ENCODE data around the gene GGN.

The GGN gene

DNA sequence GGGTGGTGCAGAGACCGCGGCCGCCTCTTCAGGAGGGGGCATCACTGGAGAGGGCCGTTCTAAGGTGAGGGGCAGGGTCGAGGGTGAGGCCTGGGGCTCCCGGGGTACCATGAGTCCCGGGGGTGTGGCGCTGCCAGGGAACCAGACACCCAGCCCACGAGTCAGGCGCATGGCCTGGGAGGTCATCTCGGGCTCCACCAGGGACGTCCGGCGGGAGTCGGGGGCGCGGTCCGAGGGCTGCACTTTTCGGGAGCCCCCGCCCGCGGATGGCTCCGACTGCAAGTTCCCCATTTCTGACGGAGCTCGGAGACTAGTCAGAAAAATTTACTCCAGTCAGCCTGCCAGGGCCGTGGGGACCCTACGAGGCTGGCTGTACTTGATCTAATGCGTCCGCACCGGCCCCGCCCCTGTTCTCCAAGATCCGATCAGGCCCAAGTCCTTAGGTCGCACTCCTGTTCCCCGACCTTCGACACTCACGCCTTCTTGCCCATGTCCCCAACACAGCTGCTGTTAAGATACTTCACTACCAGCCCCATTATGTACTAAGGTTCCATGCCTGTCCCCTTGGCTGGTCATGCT, 774 bp downstream of the GGN start:
- Histone ChIP-seq H3K27me3 (ENCODE audit: control insufficient read depth, insufficient read depth, low read length, poor library complexity, severe bottlenecking) (peaks cover 43% of the 10 kb centered on the region), H3K4me3 (ENCODE audit: insufficient read depth, low read depth, low read length) (peak overlapping the region; percentile 70), H3K36me3 (ENCODE audit: control insufficient read depth, insufficient read depth, low read length) (peaks cover 4% of the 10 kb centered on the region), H3K4me1 (ENCODE audit: control insufficient read depth, insufficient read depth, low read length) (peaks cover 2% of the 10 kb centered on the region), H3K27ac (ENCODE audit: insufficient read depth, low read depth, low read length, poor library complexity, severe bottlenecking) (no peak overlapping the region), H3K9me3 (ENCODE audit: control insufficient read depth, low read length) (no peaks in the 10 kb centered on the region)
- WGBS, 2 experiments = 45% methylated on average over 36 of the region's 36 CpGs

DNA sequence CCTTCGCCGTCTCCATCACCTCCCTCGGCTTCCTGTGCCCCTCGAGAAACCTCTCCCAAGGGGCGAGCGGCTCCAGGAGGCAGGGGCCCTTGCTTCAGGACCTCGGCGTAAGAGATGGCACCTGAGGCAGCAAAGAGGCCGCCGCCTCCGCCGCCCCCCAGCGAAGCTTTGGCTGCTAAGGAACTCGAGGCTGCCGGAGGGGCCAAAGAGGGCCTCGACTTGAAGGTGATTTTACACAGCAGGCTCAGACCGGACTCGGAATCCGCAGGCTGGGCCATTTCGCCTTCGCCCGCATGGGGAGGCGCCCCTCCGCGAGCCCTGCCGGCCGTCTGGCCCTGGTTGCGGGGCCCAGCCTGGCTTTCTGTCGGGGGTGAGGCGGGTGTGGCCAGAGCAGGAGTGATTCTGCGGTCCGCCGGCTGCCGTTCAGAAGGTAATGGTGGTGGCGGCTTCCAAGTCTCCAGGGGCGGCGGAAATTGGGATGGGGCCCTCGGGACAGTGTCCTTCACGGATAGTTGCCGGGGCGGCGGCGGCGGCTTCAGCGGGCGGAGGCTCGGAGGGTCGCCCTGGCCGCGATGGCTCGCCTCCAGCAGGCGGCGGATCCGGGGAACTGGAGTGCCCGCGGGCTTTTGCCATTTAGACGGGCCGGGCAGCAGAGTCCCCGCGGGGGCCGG, 1.4 kb downstream of the GGN start:
- Histone ChIP-seq H3K36me3 (ENCODE audit: control insufficient read depth, insufficient read depth, low read length) (peaks cover 9% of the 10 kb centered on the region), H3K4me3 (ENCODE audit: insufficient read depth, low read depth, low read length) (no peak overlapping the region), H3K9me3 (ENCODE audit: control insufficient read depth, low read length) (no peaks in the 10 kb centered on the region), H3K4me1 (ENCODE audit: control insufficient read depth, insufficient read depth, low read length) (peaks cover 2% of the 10 kb centered on the region), H3K27me3 (ENCODE audit: control insufficient read depth, insufficient read depth, low read length, poor library complexity, severe bottlenecking) (peaks cover 43% of the 10 kb centered on the region), H3K27ac (ENCODE audit: insufficient read depth, low read depth, low read length, poor library complexity, severe bottlenecking) (no peak overlapping the region)
- 66 to 72% methylated on average over 61 of the region's 61 CpGs for WGBS, 2 experiments

DNA sequence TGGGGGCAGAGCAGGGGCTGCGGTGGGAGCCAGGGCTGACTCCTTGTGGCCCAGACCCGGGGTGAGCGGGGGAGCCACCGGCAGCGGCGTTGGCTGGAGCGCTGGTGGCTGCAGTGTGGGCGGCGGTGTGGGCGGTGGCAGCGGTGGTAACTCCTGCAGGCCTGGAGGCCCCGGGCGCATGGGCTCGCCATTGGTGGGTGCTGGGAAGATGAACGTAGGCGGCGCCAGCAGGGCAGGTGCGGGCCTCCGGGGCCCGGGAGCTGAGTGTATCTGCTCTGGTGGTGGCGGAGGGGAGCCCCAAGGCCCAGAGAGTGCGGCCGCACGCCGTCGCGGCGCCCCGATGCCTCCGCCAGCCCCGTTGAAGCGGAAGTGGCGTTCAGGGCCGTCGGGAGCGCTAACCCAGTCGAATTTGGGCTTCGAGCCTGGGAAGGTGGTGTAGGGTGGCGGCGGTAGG, 2.0 kb downstream of the GGN start:
- 93 to 94% methylated on average over 40 of the region's 40 CpGs for WGBS, 2 experiments
- Histone ChIP-seq H3K27ac (ENCODE audit: insufficient read depth, low read depth, low read length, poor library complexity, severe bottlenecking) (no peak overlapping the region), H3K36me3 (ENCODE audit: control insufficient read depth, insufficient read depth, low read length) (peaks cover 15% of the 10 kb centered on the region), H3K27me3 (ENCODE audit: control insufficient read depth, insufficient read depth, low read length, poor library complexity, severe bottlenecking) (peaks cover 39% of the 10 kb centered on the region), H3K4me3 (ENCODE audit: insufficient read depth, low read depth, low read length) (no peak overlapping the region), H3K9me3 (ENCODE audit: control insufficient read depth, low read length) (no peaks in the 10 kb centered on the region), H3K4me1 (ENCODE audit: control insufficient read depth, insufficient read depth, low read length) (peaks cover 2% of the 10 kb centered on the region)

DNA sequence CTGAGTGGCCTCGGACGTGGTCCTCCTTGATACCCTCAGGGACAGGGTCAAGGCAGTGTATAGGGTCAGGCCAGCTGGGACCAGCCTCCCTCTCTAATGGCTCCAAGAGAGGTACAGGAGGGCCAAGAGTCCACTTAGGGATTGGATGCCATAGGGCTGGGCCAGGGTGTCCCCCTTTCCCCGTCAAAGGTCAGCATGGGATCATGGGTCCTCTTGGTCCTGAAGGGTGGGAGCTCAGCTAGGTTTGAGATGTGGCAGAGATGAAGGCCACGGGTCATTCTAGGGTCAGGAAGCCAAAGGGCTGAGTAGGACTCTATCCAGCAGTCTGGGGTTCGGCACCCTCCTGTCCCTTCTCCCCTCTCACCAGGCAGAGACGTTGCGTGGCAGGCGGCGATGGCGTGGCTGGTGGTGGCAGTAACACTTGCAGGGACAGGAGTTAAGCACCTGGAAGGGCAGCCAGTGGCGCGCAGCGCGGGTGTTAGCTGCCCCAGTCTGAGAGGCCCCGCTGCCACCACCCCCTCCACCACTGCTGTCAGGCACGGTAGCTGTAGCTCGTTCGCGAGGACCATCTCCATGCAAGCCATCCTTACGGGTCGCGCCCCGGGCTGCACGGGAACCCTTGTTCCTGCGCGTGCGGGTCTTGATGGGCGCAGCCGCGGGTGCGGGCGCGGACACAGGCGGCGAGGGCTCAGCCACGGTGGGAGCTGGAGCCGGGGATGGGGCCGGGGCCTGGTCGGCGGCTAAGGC, 2.6 kb downstream of the GGN start:
- 96 to 97% methylated on average over 40 of the region's 40 CpGs for WGBS, 2 experiments
- Histone ChIP-seq H3K27ac (ENCODE audit: insufficient read depth, low read depth, low read length, poor library complexity, severe bottlenecking) (no peak overlapping the region), H3K4me3 (ENCODE audit: insufficient read depth, low read depth, low read length) (no peak overlapping the region), H3K4me1 (ENCODE audit: control insufficient read depth, insufficient read depth, low read length) (peaks cover 2% of the 10 kb centered on the region), H3K36me3 (ENCODE audit: control insufficient read depth, insufficient read depth, low read length) (peaks cover 15% of the 10 kb centered on the region), H3K27me3 (ENCODE audit: control insufficient read depth, insufficient read depth, low read length, poor library complexity, severe bottlenecking) (peaks cover 33% of the 10 kb centered on the region), H3K9me3 (ENCODE audit: control insufficient read depth, low read length) (no peaks in the 10 kb centered on the region)

GRCh38 chr19:38384209-38385027, 3.4 kb downstream of the GGN start:
- H3K9me3 ChIP-seq (ENCODE audit: control insufficient read depth, low read length) = no peaks in the 10 kb centered on the region
- no peak overlapping the region for H3K4me3 ChIP-seq (ENCODE audit: insufficient read depth, low read depth, low read length)
- no peaks in the 10 kb centered on the region for H3K4me1 ChIP-seq (ENCODE audit: control insufficient read depth, insufficient read depth, low read length)
- peaks cover 25% of the 10 kb centered on the region for H3K27me3 ChIP-seq (ENCODE audit: control insufficient read depth, insufficient read depth, low read length, poor library complexity, severe bottlenecking)
- peaks cover 19% of the 10 kb centered on the region for H3K36me3 ChIP-seq (ENCODE audit: control insufficient read depth, insufficient read depth, low read length)
- WGBS, 2 experiments = 84 to 88% methylated on average over 10 of the region's 10 CpGs
- H3K27ac ChIP-seq (ENCODE audit: insufficient read depth, low read depth, low read length, poor library complexity, severe bottlenecking) = no peak overlapping the region

- Histone ChIP-seq H3K27me3 (ENCODE audit: control insufficient read depth, insufficient read depth, low read length, poor library complexity, severe bottlenecking) (peaks cover 18% of the 10 kb centered on the region), H3K27ac (ENCODE audit: insufficient read depth, low read depth, low read length, poor library complexity, severe bottlenecking) (no peak overlapping the region), H3K4me1 (ENCODE audit: control insufficient read depth, insufficient read depth, low read length) (no peaks in the 10 kb centered on the region), H3K36me3 (ENCODE audit: control insufficient read depth, insufficient read depth, low read length) (peaks cover 25% of the 10 kb centered on the region), H3K9me3 (ENCODE audit: control insufficient read depth, low read length) (no peaks in the 10 kb centered on the region), H3K4me3 (ENCODE audit: insufficient read depth, low read depth, low read length) (no peak overlapping the region)
- WGBS, 2 experiments = 95 to 97% methylated on average over 2 of the region's 2 CpGs
Observed at GRCh38 chr19:38383743-38384142, 4.1 kb downstream of the GGN start.

DNA sequence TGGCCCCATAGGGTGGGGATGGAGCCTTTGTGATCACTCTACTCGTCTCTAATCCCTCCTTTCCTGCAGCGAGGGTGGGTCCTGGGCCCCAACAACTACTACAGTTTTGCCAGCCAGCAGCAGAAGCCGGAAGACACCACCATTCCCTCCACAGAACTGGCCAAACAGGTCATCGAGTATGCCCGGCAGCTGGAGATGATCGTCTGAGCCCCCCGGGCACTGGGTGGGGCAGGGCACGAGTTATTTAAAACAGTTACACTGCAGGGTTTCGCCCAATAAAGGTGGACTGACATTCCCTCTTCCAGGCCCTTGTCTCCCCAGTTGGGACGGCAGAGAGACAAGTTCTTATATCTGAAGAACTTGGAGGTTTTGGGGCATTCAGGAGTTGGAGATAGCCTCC, 4.7 kb downstream of the GGN start:
- Histone ChIP-seq H3K4me1 (ENCODE audit: control insufficient read depth, insufficient read depth, low read length) (no peaks in the 10 kb centered on the region), H3K36me3 (ENCODE audit: control insufficient read depth, insufficient read depth, low read length) (peaks cover 25% of the 10 kb centered on the region), H3K4me3 (ENCODE audit: insufficient read depth, low read depth, low read length) (no peak overlapping the region), H3K27me3 (ENCODE audit: control insufficient read depth, insufficient read depth, low read length, poor library complexity, severe bottlenecking) (peaks cover 18% of the 10 kb centered on the region), H3K27ac (ENCODE audit: insufficient read depth, low read depth, low read length, poor library complexity, severe bottlenecking) (no peak overlapping the region), H3K9me3 (ENCODE audit: control insufficient read depth, low read length) (no peaks in the 10 kb centered on the region)
- WGBS, 2 experiments = 93 to 96% methylated on average over 10 of the region's 10 CpGs

DNA sequence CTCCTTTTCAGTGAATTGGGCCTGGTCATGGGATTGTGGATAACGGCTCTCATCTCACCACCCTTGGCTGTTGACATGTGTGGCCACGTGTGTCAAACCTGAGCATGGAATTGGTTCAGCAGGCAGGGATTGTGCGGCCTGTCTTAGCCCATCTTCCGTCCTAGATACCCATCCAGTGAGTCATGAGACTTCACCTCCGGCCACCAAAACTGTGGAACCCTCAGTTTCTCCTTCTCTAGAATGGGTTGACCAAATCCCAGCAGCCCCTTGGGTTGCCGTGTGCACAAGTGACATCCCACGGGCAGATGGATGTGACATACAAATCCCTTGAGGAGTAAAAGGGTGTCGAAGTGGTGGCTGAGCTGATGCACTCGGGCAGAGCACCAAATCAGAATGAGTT, 6.7 kb downstream of the GGN start:
- Histone ChIP-seq H3K4me3 (ENCODE audit: insufficient read depth, low read depth, low read length) (no peak overlapping the region), H3K36me3 (ENCODE audit: control insufficient read depth, insufficient read depth, low read length) (peaks cover 25% of the 10 kb centered on the region), H3K27ac (ENCODE audit: insufficient read depth, low read depth, low read length, poor library complexity, severe bottlenecking) (no peak overlapping the region), H3K27me3 (ENCODE audit: control insufficient read depth, insufficient read depth, low read length, poor library complexity, severe bottlenecking) (peaks cover 6% of the 10 kb centered on the region), H3K4me1 (ENCODE audit: control insufficient read depth, insufficient read depth, low read length) (no peaks in the 10 kb centered on the region), H3K9me3 (ENCODE audit: control insufficient read depth, low read length) (no peaks in the 10 kb centered on the region)
- 95% methylated on average over 9 of the region's 9 CpGs for WGBS, 2 experiments

DNA sequence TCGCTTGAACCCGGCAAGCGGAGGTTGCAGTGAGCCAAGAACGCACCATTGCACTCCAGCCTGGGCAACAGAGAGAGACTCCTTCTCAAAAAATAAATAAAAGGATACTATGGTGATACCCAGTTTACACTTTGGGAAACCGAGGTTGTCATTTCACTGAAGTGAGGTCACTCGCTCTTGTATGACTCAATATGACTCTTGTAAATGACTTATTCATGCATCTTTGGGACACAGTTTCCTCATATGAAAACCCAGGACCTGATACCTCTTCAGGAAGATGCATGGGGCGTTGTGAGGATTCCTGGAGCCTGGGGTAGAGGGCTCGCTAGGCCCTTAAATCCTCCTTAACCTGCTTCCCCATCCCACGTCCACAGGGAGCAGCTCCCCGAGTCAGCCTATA, 9.0 kb downstream of the GGN start:
- Histone ChIP-seq H3K27ac (ENCODE audit: insufficient read depth, low read depth, low read length, poor library complexity, severe bottlenecking) (no peak overlapping the region), H3K9me3 (ENCODE audit: control insufficient read depth, low read length) (no peaks in the 10 kb centered on the region), H3K27me3 (ENCODE audit: control insufficient read depth, insufficient read depth, low read length, poor library complexity, severe bottlenecking) (no peaks in the 10 kb centered on the region), H3K4me1 (ENCODE audit: control insufficient read depth, insufficient read depth, low read length) (peaks cover 8% of the 10 kb centered on the region), H3K36me3 (ENCODE audit: control insufficient read depth, insufficient read depth, low read length) (peaks cover 25% of the 10 kb centered on the region), H3K4me3 (ENCODE audit: insufficient read depth, low read depth, low read length) (no peak overlapping the region)
- WGBS, 2 experiments = 93 to 97% methylated on average over 10 of the region's 10 CpGs

GRCh38 chr19:38377052-38377451, 10.8 kb downstream of the GGN start:
- H3K4me3 ChIP-seq (ENCODE audit: insufficient read depth, low read depth, low read length) = no peak overlapping the region
- no peak overlapping the region for H3K27ac ChIP-seq (ENCODE audit: insufficient read depth, low read depth, low read length, poor library complexity, severe bottlenecking)
- peaks cover 8% of the 10 kb centered on the region for H3K4me1 ChIP-seq (ENCODE audit: control insufficient read depth, insufficient read depth, low read length)
- no peaks in the 10 kb centered on the region for H3K27me3 ChIP-seq (ENCODE audit: control insufficient read depth, insufficient read depth, low read length, poor library complexity, severe bottlenecking)
- peaks cover 21% of the 10 kb centered on the region for H3K36me3 ChIP-seq (ENCODE audit: control insufficient read depth, insufficient read depth, low read length)
- 98% methylated on average over 4 of the region's 4 CpGs for WGBS, 2 experiments
- H3K9me3 ChIP-seq (ENCODE audit: control insufficient read depth, low read length) = no peaks in the 10 kb centered on the region

All from ectodermal cell (in vitro differentiated cells).